ENCODE results near the gene DISP2. TPM values are rescaled to one million over a fixed set of nuclear protein-coding genes. Genes with fewer than 3 reads are reported as not detected.

DISP2 gene
- total and polyA plus RNA-seq, 2 experiments from 2014 or later = 0.05 to 0.15 TPM

- no peak for TF ChIP-seq CTCF (IDR thresholded peaks at IDR 0.05; ENCODE audit: low read depth, low read length)
- Histone ChIP-seq H3K27me3 (no peaks in the 10 kb centered on the region), H3K4me1 (ENCODE audit: low read depth) (peaks cover 38% of the 10 kb centered on the region), H3K9me3 (ENCODE audit: low read depth) (no peaks in the 10 kb centered on the region), H3K27ac (no peak overlapping the region), H3K36me3 (no peaks in the 10 kb centered on the region), H3K4me3 (no peak overlapping the region)
- DNase-seq (ENCODE audit: low read depth in 1 of 2, low spot score in 1 of 2) = no peak
These were observed 40.4 kb upstream of the DISP2 start for GRCh38 chr15:40317580-40317979.

- no peaks in the 10 kb centered on the region for H3K27me3 ChIP-seq
- H3K4me1 ChIP-seq (ENCODE audit: low read depth) = peaks cover 28% of the 10 kb centered on the region
- H3K4me3 ChIP-seq = no peak overlapping the region
- no peak for DNase-seq (ENCODE audit: low read depth in 1 of 2, low spot score in 1 of 2)
- TF ChIP-seq CTCF (IDR thresholded peaks at IDR 0.05; ENCODE audit: low read depth, low read length) = no peak
- H3K36me3 ChIP-seq = no peaks in the 10 kb centered on the region
- peak overlapping the region; percentile 63 for H3K27ac ChIP-seq
- no peaks in the 10 kb centered on the region for H3K9me3 ChIP-seq (ENCODE audit: low read depth)
These were observed 37.6 kb upstream of the DISP2 start for GRCh38 chr15:40320409-40320808.

GRCh38 chr15:40320931-40321371 is 37.1 kb upstream of the DISP2 start:
- H3K4me1 ChIP-seq (ENCODE audit: low read depth) = peaks cover 29% of the 10 kb centered on the region
- TF ChIP-seq CTCF (IDR thresholded peaks at IDR 0.05; ENCODE audit: low read depth, low read length) = peak; percentile 91
- DNase-seq (ENCODE audit: low read depth in 1 of 2, low spot score in 1 of 2) = peak; percentile 76 to 77
- H3K4me3 ChIP-seq = no peak overlapping the region
- no peaks in the 10 kb centered on the region for H3K9me3 ChIP-seq (ENCODE audit: low read depth)
- H3K27ac ChIP-seq = peak overlapping the region; percentile 63
- no peaks in the 10 kb centered on the region for H3K27me3 ChIP-seq
- no peaks in the 10 kb centered on the region for H3K36me3 ChIP-seq

- Histone ChIP-seq H3K36me3 (no peaks in the 10 kb centered on the region), H3K27me3 (no peaks in the 10 kb centered on the region), H3K4me3 (peak overlapping the region; percentile 27), H3K27ac (peak overlapping the region; percentile 94), H3K9me3 (ENCODE audit: low read depth) (no peaks in the 10 kb centered on the region), H3K4me1 (ENCODE audit: low read depth) (peaks cover 47% of the 10 kb centered on the region)
- peak; percentile 62 to 72 for DNase-seq (ENCODE audit: low read depth in 1 of 2, low spot score in 1 of 2)
- no peak for TF ChIP-seq CTCF (IDR thresholded peaks at IDR 0.05; ENCODE audit: low read depth, low read length)
These were observed 35.3 kb upstream of the DISP2 start for GRCh38 chr15:40322531-40323238.

- Histone ChIP-seq H3K27ac (peak within 1 kb of the TSS; percentile 99), H3K9me3 (ENCODE audit: low read depth) (no peaks in the 10 kb centered on the region), H3K4me3 (peak within 1 kb of the TSS; percentile 92), H3K27me3 (no peaks in the 10 kb centered on the region), H3K4me1 (ENCODE audit: low read depth) (peaks cover 54% of the 10 kb centered on the region), H3K36me3 (no peaks in the 10 kb centered on the region)
- peak; percentile 62 for TF ChIP-seq CTCF (IDR thresholded peaks at IDR 0.05; ENCODE audit: low read depth, low read length)
- peak; percentile 97 to 98 for DNase-seq (ENCODE audit: low read depth in 1 of 2, low spot score in 1 of 2)
These were observed 34.6 kb upstream of the DISP2 start, which contains the start of gene INAFM2 for GRCh38 chr15:40323239-40323952. Gene INAFM2 (plus strand): TSS chr15:40323692. CDS start chr15:40324056, 364 bp downstream.
